Measurements from ENCODE around the gene TRANK1. TPM values are rescaled to one million over a fixed set of nuclear protein-coding genes. Genes with fewer than 3 reads are reported as not detected.
A peak's percentile ranks its signal among the peaks of the same experiment; 100 is the strongest.

The TRANK1 gene
- total and polyA plus RNA-seq, 11 donors = 2.2 to 27.9 (median 4.0) TPM

GRCh38 chr3:36969540-36970432, 24.9 kb upstream of the TRANK1 start:
- no peaks in the 10 kb centered on the region for H3K27me3 ChIP-seq
- H3K4me1 ChIP-seq = peaks cover 0 to 23% (median 5%) of the 10 kb centered on the region in 12 donors
- ATAC-seq (peak; percentile 94 to 98 (median 97)), DNase-seq (peak in 4 of 5 donors; percentile 25 to 60 (median 36))
- peak overlapping the region in 11 of 12 donors; percentile 8 to 78 (median 62) for H3K27ac ChIP-seq
- intact Hi-C loops (cut with DNase I) = no loop called here
- WGBS, 4 donors = 30 to 47% (median 37%) methylated on average over 4 of the region's 4 CpGs
- H3K9me3 ChIP-seq = no peaks in the 10 kb centered on the region
- no peak for TF ChIP-seq POLR2A (IDR thresholded peaks at IDR 0.05)
- TF ChIP-seq CTCF (IDR thresholded peaks at IDR 0.05) = no peak
- no peak overlapping the region for H3K4me3 ChIP-seq
- H3K36me3 ChIP-seq = no peaks in the 10 kb centered on the region

- WGBS, 4 donors = 86 to 89% (median 87%) methylated on average over 4 of the region's 4 CpGs
- peak overlapping the region in 2 of 12 donors; percentile 33 to 78 for H3K27ac ChIP-seq
- DNase-seq = no peak
Observed at GRCh38 chr3:36969085-36969484, 24.2 kb upstream of the TRANK1 start.

GRCh38 chr3:36965440-36965839, 20.6 kb upstream of the TRANK1 start:
- no peak overlapping the region for H3K27ac ChIP-seq
- peaks cover 0 to 20% (median 5%) of the 10 kb centered on the region in 12 donors for H3K4me1 ChIP-seq
- ATAC-seq (no peak), DNase-seq (no peak)
- H3K9me3 ChIP-seq = no peaks in the 10 kb centered on the region
- H3K27me3 ChIP-seq = no peaks in the 10 kb centered on the region
- no peaks in the 10 kb centered on the region for H3K36me3 ChIP-seq
- no peak overlapping the region for H3K4me3 ChIP-seq
- intact Hi-C loops (cut with DNase I) = no loop called here
- WGBS, 4 donors = 84 to 88% (median 85%) methylated on average over 3 of the region's 3 CpGs
- TF ChIP-seq CTCF (IDR thresholded peaks at IDR 0.05) = no peak
- TF ChIP-seq POLR2A (IDR thresholded peaks at IDR 0.05) = no peak

More at GRCh38 chr3:36969085-36969484, 24.2 kb upstream of the TRANK1 start:
- Histone ChIP-seq H3K27me3 (no peaks in the 10 kb centered on the region), H3K36me3 (no peaks in the 10 kb centered on the region), H3K4me1 (peaks cover 0 to 25% (median 5%) of the 10 kb centered on the region in 12 donors), H3K9me3 (no peaks in the 10 kb centered on the region), H3K4me3 (no peak overlapping the region)
- no peak for TF ChIP-seq POLR2A (IDR thresholded peaks at IDR 0.05)
- TF ChIP-seq CTCF (IDR thresholded peaks at IDR 0.05) = no peak
- no peak for ATAC-seq
- intact Hi-C loops (cut with DNase I) = no loop called here

GRCh38 chr3:36964817-36965216, 20.0 kb upstream of the TRANK1 start:
- no peak overlapping the region for H3K4me3 ChIP-seq
- ATAC-seq (no peak), DNase-seq (no peak)
- H3K36me3 ChIP-seq = no peaks in the 10 kb centered on the region
- H3K27me3 ChIP-seq = no peaks in the 10 kb centered on the region
- H3K27ac ChIP-seq = no peak overlapping the region
- H3K4me1 ChIP-seq = peaks cover 0 to 14% (median 2%) of the 10 kb centered on the region in 12 donors
- intact Hi-C loops (cut with DNase I) = no loop called here
- no peak for TF ChIP-seq POLR2A (IDR thresholded peaks at IDR 0.05)
- H3K9me3 ChIP-seq = no peaks in the 10 kb centered on the region

Data from heart left ventricle (tissue), 16 donors.